ENCODE data around the gene ENDOV.

Gene ENDOV

DNA sequence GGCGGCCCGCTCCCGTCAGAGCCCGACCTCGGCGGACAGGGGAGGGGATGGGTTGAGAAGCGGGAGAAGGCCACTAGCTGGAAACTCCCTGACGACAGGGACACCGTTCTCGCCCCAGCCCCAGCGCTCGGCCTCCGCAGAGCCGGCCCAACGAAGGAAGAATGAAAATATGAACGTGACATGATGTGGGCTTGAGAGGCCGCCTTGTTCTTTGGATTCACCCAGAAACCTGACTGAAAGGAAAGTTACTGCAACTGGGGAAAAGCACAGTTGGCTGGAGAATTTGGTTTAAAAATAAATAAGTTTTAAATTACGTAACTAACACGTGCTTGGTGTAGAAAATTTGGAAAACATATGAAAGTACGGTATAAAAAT, 40.4 kb downstream of the ENDOV start:
- no peak overlapping the region for H2AK5ac ChIP-seq (ENCODE audit: low read length)
- peak overlapping the region; percentile 47 for H2AFZ ChIP-seq (ENCODE audit: insufficient read depth, low read length, poor library complexity)
- no peaks in the 10 kb centered on the region for H3K36me3 ChIP-seq (ENCODE audit: control insufficient read depth in 1 of 2, insufficient read depth in 2 of 2, low read length in 2 of 2)
- H3K14ac ChIP-seq (ENCODE audit: low read length), result peak overlapping the region; percentile 52
- WGBS (ENCODE audit: extremely low coverage, insufficient coverage, insufficient read length), result no CpG with 5 or more reads among the region's 20 CpGs
- no peak overlapping the region for H3K23ac ChIP-seq (ENCODE audit: low read length)
- peak overlapping the region; percentile 59 for H4K12ac ChIP-seq (ENCODE audit: low read depth, low read length)
- peak overlapping the region; percentile 77 for H3K4me3 ChIP-seq (ENCODE audit: low read depth, low read length)
- H4K91ac ChIP-seq (ENCODE audit: low read depth, low read length), result peak overlapping the region; percentile 52
- peaks cover 5 to 7% of the 10 kb centered on the region in 2 experiments for H3K4me1 ChIP-seq (ENCODE audit: control insufficient read depth in 1 of 2, insufficient read depth in 2 of 2, low read length in 2 of 2)
- H3K18ac ChIP-seq (ENCODE audit: low read length), result peak overlapping the region; percentile 55
- H3K79me2 ChIP-seq (ENCODE audit: control insufficient read depth, insufficient read depth, low read length, poor library complexity), result peaks cover 7% of the 10 kb centered on the region
- peak; percentile 68 to 74 for DNase-seq
- H3K4me2 ChIP-seq (ENCODE audit: low read length), result peak overlapping the region; percentile 93
- peak overlapping the region; percentile 24 for H2BK5ac ChIP-seq (ENCODE audit: low read depth, low read length, poor library complexity)
- peaks cover 11% of the 10 kb centered on the region for H3K79me1 ChIP-seq (ENCODE audit: low read length)
- no peaks in the 10 kb centered on the region for H3K27me3 ChIP-seq (ENCODE audit: insufficient read depth, low read length)
- H4K8ac ChIP-seq (ENCODE audit: low read depth, low read length), result peak overlapping the region; percentile 83
- H3K9ac ChIP-seq (ENCODE audit: low read length), result no peak overlapping the region
- peak overlapping the region; percentile 65 for H3K27ac ChIP-seq (ENCODE audit: low read depth, low read length)
- H3K9me3 ChIP-seq (ENCODE audit: insufficient read depth, low read depth, low read length), result peaks cover 6% of the 10 kb centered on the region
- H2BK120ac ChIP-seq (ENCODE audit: insufficient read depth, low read length, poor library complexity), result peak overlapping the region; percentile 87
- no peak overlapping the region for H2BK12ac ChIP-seq (ENCODE audit: low read length)
- H3K4ac ChIP-seq (ENCODE audit: low read depth, low read length), result no peak overlapping the region

DNA sequence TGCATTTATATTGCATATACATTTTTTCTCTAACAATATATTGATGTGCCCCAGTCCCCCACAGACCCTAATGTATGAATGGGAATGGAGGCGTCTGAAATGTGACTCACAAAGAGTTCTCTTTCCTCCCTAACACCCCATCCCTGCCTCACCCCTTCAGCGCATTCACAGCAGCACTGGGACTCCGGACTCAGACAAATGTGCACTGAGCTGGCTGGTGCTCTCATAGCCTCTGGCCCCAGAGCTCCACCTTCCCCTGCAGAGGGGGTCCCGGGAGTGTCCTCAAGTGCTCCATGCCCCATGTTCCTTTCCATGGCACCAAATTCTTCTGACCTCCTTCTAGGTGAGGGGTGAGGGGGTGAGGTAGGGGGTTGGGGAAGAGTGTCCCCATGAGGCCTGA, 40.8 kb downstream of the ENDOV start:
- no peak for DNase-seq
- no peak overlapping the region for H2AFZ ChIP-seq (ENCODE audit: insufficient read depth, low read length, poor library complexity)

DNA sequence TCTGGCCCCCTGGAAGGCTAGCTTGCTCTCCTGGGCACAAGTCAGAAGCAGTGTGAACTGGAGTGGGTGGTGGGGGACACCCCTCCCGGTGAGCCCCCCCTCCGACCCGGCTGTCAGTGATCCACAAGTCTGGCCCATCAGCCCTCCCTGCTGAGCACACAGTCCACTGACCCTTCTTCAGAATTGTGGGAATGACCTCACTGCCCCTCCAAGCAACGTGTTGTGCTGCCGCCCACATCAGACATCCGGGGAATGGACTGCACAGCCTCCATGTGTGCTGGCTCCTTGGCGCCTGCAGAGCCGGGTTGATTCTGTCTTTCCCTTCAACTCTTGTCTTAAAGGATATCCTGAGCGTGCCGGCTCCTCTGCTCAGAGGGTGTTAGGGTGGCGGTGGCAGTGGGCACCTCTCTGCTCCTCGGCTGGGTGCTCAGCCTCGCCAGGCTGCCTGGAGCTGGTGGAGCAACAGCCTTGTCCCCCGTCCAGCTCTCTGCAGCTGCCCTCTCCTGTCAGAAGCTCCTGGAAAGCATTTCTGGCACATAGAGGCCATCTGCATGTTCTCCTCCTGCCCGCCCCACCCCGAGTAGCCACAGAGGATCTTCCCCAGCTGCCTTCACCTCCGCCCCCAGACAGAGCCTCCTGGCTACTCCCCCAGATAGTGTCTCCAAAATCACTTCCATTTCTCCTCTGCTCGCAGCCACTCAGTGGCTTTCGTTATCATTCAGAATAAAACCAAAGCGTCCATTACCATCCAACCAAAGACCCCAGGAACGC, 41.7 kb downstream of the ENDOV start:
- Histone ChIP-seq H4K8ac (ENCODE audit: low read depth, low read length) (no peak overlapping the region), H3K36me3 (ENCODE audit: control insufficient read depth in 1 of 2, insufficient read depth in 2 of 2, low read length in 2 of 2) (no peaks in the 10 kb centered on the region), H2BK12ac (ENCODE audit: low read length) (no peak overlapping the region), H3K14ac (ENCODE audit: low read length) (no peak overlapping the region), H2AFZ (ENCODE audit: insufficient read depth, low read length, poor library complexity) (no peak overlapping the region), H3K4ac (ENCODE audit: low read depth, low read length) (no peak overlapping the region), H3K18ac (ENCODE audit: low read length) (no peak overlapping the region), H2BK5ac (ENCODE audit: low read depth, low read length, poor library complexity) (no peak overlapping the region), H3K9me3 (ENCODE audit: insufficient read depth, low read depth, low read length) (peaks cover 4% of the 10 kb centered on the region), H3K27me3 (ENCODE audit: insufficient read depth, low read length) (no peaks in the 10 kb centered on the region), H3K4me2 (ENCODE audit: low read length) (no peak overlapping the region), H4K12ac (ENCODE audit: low read depth, low read length) (no peak overlapping the region), H3K79me1 (ENCODE audit: low read length) (peaks cover 11% of the 10 kb centered on the region), H2AK5ac (ENCODE audit: low read length) (no peak overlapping the region), H3K9ac (ENCODE audit: low read length) (no peak overlapping the region), H3K79me2 (ENCODE audit: control insufficient read depth, insufficient read depth, low read length, poor library complexity) (peaks cover 7% of the 10 kb centered on the region), H3K27ac (ENCODE audit: low read depth, low read length) (no peak overlapping the region), H3K23ac (ENCODE audit: low read length) (no peak overlapping the region), H3K4me3 (ENCODE audit: low read depth, low read length) (no peak overlapping the region), H4K91ac (ENCODE audit: low read depth, low read length) (no peak overlapping the region), H3K4me1 (ENCODE audit: control insufficient read depth in 1 of 2, insufficient read depth in 2 of 2, low read length in 2 of 2) (peaks cover 5 to 7% of the 10 kb centered on the region in 2 experiments), H2BK120ac (ENCODE audit: insufficient read depth, low read length, poor library complexity) (no peak overlapping the region)
- WGBS (ENCODE audit: extremely low coverage, insufficient coverage, insufficient read length), result no CpG with 5 or more reads among the region's 21 CpGs
- no peak for DNase-seq

More for the DNA sequence above, 40.8 kb downstream of the ENDOV start:
- WGBS (ENCODE audit: extremely low coverage, insufficient coverage, insufficient read length), result no CpG with 5 or more reads among the region's 4 CpGs
- Histone ChIP-seq H2BK120ac (ENCODE audit: insufficient read depth, low read length, poor library complexity) (no peak overlapping the region), H3K4me2 (ENCODE audit: low read length) (no peak overlapping the region), H3K79me2 (ENCODE audit: control insufficient read depth, insufficient read depth, low read length, poor library complexity) (peaks cover 7% of the 10 kb centered on the region), H4K12ac (ENCODE audit: low read depth, low read length) (no peak overlapping the region), H2AK5ac (ENCODE audit: low read length) (no peak overlapping the region), H3K27me3 (ENCODE audit: insufficient read depth, low read length) (no peaks in the 10 kb centered on the region), H2BK12ac (ENCODE audit: low read length) (no peak overlapping the region), H3K27ac (ENCODE audit: low read depth, low read length) (no peak overlapping the region), H3K4ac (ENCODE audit: low read depth, low read length) (no peak overlapping the region), H3K23ac (ENCODE audit: low read length) (no peak overlapping the region), H3K9me3 (ENCODE audit: insufficient read depth, low read depth, low read length) (peaks cover 6% of the 10 kb centered on the region), H3K79me1 (ENCODE audit: low read length) (peaks cover 11% of the 10 kb centered on the region), H3K14ac (ENCODE audit: low read length) (no peak overlapping the region), H3K18ac (ENCODE audit: low read length) (no peak overlapping the region), H3K4me3 (ENCODE audit: low read depth, low read length) (no peak overlapping the region), H3K4me1 (ENCODE audit: control insufficient read depth in 1 of 2, insufficient read depth in 2 of 2, low read length in 2 of 2) (peaks cover 5 to 7% of the 10 kb centered on the region in 2 experiments), H3K36me3 (ENCODE audit: control insufficient read depth in 1 of 2, insufficient read depth in 2 of 2, low read length in 2 of 2) (no peaks in the 10 kb centered on the region), H4K91ac (ENCODE audit: low read depth, low read length) (no peak overlapping the region), H3K9ac (ENCODE audit: low read length) (no peak overlapping the region), H2BK5ac (ENCODE audit: low read depth, low read length, poor library complexity) (no peak overlapping the region), H4K8ac (ENCODE audit: low read depth, low read length) (no peak overlapping the region)

DNA sequence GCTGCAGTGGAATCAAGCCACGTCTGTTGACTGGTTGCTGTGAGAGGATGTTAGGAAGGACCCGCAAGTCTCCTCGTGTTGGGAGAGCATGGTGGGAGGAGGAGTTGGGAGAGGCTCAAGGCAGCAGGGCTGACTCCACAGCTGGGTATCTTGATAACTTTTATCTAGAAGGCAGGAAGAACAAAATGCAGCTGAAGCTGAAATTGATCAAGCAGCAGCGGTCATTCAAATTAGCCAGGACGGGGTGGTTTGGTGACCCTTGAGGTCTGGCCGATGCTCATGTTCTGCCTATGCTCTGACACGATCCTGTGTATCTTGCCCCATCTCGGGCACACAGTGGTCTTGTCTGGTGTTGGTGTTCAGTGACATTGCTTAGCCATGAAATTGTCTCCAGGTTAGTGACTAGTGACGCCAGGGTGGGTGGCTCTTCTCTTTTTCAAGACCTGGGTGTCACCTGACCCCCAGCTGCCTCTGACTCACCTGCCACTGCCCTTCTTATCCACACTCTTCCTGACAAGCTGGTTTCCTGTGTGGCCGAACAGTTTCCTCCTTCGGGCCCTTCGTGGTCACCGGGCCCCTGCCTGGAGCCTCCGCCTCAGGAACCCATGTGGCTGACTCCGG, 42.4 kb downstream of the ENDOV start:
- H4K8ac ChIP-seq (ENCODE audit: low read depth, low read length), result no peak overlapping the region
- H2BK12ac ChIP-seq (ENCODE audit: low read length), result no peak overlapping the region
- no peak overlapping the region for H3K9ac ChIP-seq (ENCODE audit: low read length)
- no peaks in the 10 kb centered on the region for H3K27me3 ChIP-seq (ENCODE audit: insufficient read depth, low read length)
- no peak overlapping the region for H2BK5ac ChIP-seq (ENCODE audit: low read depth, low read length, poor library complexity)
- H3K36me3 ChIP-seq (ENCODE audit: control insufficient read depth in 1 of 2, insufficient read depth in 2 of 2, low read length in 2 of 2), result no peaks in the 10 kb centered on the region
- H2BK120ac ChIP-seq (ENCODE audit: insufficient read depth, low read length, poor library complexity), result no peak overlapping the region
- H3K18ac ChIP-seq (ENCODE audit: low read length), result no peak overlapping the region
- H3K4me1 ChIP-seq (ENCODE audit: control insufficient read depth in 1 of 2, insufficient read depth in 2 of 2, low read length in 2 of 2), result peaks cover 5 to 7% of the 10 kb centered on the region in 2 experiments
- H3K79me1 ChIP-seq (ENCODE audit: low read length), result peaks cover 11% of the 10 kb centered on the region
- H3K4me2 ChIP-seq (ENCODE audit: low read length), result no peak overlapping the region
- no peak overlapping the region for H2AK5ac ChIP-seq (ENCODE audit: low read length)
- peaks cover 7% of the 10 kb centered on the region for H3K79me2 ChIP-seq (ENCODE audit: control insufficient read depth, insufficient read depth, low read length, poor library complexity)
- H4K91ac ChIP-seq (ENCODE audit: low read depth, low read length), result no peak overlapping the region
- DNase-seq, result no peak
- peaks cover 5% of the 10 kb centered on the region for H3K9me3 ChIP-seq (ENCODE audit: insufficient read depth, low read depth, low read length)
- H3K4me3 ChIP-seq (ENCODE audit: low read depth, low read length), result no peak overlapping the region
- no peak overlapping the region for H3K27ac ChIP-seq (ENCODE audit: low read depth, low read length)
- H3K4ac ChIP-seq (ENCODE audit: low read depth, low read length), result no peak overlapping the region
- no peak overlapping the region for H2AFZ ChIP-seq (ENCODE audit: insufficient read depth, low read length, poor library complexity)
- no CpG with 5 or more reads among the region's 15 CpGs for WGBS (ENCODE audit: extremely low coverage, insufficient coverage, insufficient read length)
- H3K14ac ChIP-seq (ENCODE audit: low read length), result no peak overlapping the region
- no peak overlapping the region for H4K12ac ChIP-seq (ENCODE audit: low read depth, low read length)
- no peak overlapping the region for H3K23ac ChIP-seq (ENCODE audit: low read length)

Measured in trophoblast cell (in vitro differentiated cells and primary cell).